Activated T-cell treated with anti-CD3 and anti-CD28 coated beads for 24 hours (primary cell): ENCODE data around the gene ZNF775.
"Not testable (repeated sequence)": the region's sequence is repeated elsewhere in the genome, so short reads cannot be mapped to it uniquely, and the experiment has no call there.

Source experiments
- DNase-seq: peaks from one replicate; pipeline ENCODE4 v3.0.0-alpha.2; 2020; ENCODE audit warnings: low read depth

Gene ZNF775

DNA sequence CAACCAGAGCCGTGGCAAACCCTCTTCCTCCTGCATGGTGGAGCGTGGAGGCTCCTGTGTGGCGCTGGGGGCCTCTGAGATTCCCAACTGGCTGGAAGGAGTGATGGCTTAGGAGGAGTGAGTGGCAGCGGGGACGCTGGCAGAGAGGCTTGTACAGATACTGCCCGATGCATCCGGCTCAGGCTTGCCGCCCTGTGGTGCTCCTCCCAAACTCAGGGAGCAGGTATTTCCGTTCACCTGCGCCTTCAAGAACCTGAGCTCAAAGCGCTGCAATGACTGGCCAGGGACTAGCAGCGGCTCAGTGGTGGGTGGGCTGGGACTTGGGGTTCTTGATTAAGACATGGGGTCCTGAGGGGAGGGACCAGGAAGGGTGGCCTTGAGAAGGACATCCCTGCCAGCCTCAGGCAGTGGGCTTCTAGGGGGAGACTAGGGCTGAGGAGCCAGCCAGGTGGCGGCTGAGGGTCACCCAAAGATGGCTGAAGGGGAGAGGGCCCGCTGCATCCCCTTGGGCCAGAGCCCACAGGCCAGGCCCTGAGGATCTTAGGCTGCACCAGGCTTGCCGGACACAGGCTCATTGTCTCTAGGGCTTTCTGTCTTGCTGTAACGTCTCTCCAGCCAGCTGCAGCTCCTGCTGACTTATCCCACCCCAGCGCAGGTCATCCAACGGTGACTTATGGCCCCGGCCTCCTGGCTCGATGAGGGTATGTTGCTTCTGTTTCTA is 3.2 kb downstream of the ZNF775 start:
- DNase-seq = no peak

DNA sequence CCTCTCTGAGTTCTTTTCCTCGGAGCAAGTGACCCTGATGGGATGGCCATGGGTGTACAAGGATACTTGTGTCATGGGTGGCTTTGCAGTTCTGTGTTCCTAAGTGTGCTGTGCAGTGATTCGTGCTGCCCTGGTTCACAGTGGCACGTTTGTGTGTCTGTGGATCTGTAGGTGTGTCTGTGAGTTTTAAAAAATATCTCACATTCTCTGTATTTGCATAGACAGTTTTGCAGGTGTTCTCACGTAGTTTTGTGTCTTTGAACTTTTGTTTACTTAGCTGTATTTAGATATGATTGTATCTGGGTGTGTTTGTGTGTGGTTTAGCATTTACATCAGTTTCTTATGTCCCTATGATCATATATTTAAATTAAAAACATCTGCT is 3.7 kb downstream of the ZNF775 start:
- no peak for DNase-seq

GRCh38 chr7:150383710-150384397 is 4.7 kb downstream of the ZNF775 start:
- no peak for DNase-seq

DNA sequence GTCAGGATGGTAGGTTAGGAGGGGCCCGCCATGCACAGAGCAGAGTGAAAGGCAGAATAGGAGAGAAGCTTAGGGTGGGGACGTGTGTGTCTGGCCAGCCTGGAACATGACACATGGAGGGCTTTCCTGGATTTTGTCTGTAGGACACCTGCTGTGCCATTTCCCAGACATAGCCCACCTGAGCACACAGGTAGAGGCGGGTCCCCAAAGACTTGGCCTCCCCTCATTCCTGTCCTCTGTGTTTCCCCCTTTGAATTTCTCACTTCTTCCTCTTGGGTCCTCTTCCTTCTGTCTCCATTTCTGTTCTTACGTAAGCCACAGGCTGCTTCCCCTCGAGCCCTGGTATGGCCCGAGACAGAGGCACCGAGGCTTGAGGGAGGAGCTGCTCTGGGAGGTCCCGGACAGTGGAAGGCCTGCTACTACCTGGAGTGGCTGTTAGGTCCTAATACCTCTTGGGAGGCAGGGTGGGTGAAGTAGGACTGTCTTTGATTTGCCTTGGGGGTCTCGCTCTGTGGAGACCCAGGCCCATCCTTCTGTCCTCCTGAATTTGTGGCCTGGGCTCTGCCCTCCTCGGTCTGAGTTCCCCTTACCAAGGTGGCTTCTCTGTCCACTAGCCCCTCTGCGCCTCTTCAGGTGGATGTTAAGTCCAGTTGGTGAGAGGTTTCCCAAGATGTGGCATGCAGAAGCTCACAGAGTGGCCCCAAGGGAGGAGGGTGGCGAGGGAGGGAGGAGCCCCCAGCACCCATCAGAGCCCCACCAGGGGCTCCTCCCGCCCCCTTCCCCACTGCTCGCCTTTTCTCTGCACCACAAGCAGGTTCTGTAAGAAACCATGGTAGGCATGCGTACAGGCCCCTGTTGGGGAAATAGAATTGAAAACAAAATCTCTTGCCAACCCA is 5.5 kb downstream of the ZNF775 start:
- no peak for DNase-seq

GRCh38 chr7:150385302-150385723 is 6.2 kb downstream of the ZNF775 start:
- no peak for DNase-seq

DNA sequence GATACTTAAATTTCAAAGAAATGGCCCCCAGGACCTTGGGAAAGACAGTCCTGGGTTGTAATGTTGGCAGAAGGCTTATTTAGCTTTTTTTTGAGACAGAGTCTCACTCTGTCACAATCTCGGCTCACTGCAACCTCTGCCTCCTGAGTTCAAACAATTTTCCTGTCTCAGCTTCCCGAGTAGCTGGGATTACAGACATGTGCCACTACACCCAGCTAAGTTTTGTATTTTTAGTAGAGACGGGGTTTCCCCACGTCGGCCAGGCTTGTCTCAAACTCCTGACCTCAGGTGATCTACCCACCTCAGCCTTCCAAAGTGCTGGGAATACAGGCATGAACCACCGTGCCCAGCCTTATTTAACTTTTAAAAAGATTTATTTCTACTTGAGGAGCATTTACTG is 6.8 kb downstream of the ZNF775 start:
- not testable (repeated sequence) for DNase-seq

DNA sequence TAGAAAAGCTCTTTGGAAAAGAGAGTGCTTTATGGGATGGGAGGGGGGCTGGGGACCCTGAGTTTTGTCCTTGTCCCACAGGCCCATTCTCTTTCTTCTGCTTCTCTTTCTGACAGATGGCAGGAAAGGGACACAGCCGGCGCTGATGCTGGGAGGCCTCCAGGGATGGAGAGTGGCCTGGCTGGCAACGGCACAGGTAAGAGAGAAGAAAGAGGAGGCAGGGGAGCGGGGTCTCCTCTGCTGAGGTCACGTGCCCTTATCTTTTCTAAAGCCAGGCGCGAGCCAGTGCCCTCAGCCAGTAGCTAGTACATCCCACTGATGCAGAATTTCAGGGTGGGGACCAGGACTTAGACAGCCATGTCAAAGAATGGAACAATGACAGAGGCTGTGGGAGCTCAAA is 9.2 kb downstream of the ZNF775 start:
- no peak for DNase-seq

GRCh38 chr7:150388709-150389531 is 9.8 kb downstream of the ZNF775 start:
- no peak for DNase-seq

- DNase-seq = no peak
Observed at GRCh38 chr7:150389532-150389816, 10.3 kb downstream of the ZNF775 start.

DNA sequence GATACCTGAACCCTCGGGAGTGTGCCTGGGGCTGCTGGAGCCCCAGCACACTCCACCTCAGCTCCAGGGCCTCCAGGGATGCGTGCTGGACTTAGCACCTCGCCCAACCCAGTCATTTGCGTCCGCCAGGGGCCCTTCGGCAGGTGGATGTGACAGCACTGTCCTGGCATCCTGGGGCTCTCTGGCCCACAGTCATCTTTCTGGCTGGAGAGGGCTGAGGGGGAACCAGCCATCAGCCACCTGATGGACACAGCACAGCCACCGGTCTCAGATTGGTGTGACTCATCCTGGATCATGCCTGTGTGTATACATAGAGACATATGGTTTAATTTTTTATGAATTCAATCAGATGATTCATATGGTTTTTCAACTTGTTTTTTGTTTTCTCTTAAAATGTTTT is 11.1 kb downstream of the ZNF775 start:
- no peak for DNase-seq

- no peak for DNase-seq
Observed at GRCh38 chr7:150393325-150393724, 14.2 kb downstream of the ZNF775 start.

- no peak for DNase-seq
Observed at GRCh38 chr7:150396426-150396825, 17.3 kb downstream of the ZNF775 start.

- DNase-seq = no peak
Observed at GRCh38 chr7:150396851-150397260, 17.7 kb downstream of the ZNF775 start.

DNA sequence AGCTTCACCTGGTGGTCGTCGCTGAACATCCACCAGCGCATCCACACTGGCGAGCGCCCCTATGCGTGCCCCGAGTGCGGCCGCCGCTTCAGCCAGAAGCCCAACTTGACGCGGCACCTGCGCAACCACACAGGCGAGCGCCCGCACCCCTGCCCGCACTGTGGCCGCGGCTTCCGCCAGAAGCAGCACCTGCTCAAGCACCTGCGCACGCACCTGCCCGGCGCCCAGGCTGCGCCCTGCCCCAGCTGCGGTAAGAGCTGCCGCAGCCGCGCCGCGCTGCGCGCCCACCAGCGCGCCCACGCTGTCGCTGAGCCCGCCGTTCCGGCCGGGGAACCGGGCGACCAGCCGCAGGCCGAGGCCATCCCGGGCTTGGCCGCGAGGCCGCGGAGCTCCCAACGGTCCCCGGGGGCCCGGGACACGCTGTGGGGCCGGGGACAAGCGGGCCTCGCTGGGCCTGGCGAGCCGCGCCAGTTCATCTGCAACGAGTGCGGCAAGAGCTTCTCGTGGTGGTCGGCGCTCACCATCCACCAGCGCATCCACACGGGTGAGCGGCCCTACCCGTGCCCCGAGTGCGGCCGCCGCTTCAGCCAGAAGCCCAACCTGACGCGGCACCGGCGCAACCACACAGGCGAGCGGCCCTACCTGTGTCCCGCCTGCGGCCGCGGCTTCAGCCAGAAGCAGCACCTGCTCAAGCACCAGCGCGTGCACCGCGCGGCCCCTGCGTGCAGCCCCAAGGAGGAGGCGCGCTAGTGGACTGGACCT is 18.4 kb downstream of the ZNF775 start:
- DNase-seq = no peak

GRCh38 chr7:150398108-150398964 is 19.2 kb downstream of the ZNF775 start:
- no peak for DNase-seq

- no peak for DNase-seq
Observed at GRCh38 chr7:150398965-150399320, 19.8 kb downstream of the ZNF775 start.

- no peak for DNase-seq
Observed at GRCh38 chr7:150399421-150400007, 20.4 kb downstream of the ZNF775 start.

GRCh38 chr7:150400008-150400787 is 21.1 kb downstream of the ZNF775 start:
- no peak for DNase-seq

DNA sequence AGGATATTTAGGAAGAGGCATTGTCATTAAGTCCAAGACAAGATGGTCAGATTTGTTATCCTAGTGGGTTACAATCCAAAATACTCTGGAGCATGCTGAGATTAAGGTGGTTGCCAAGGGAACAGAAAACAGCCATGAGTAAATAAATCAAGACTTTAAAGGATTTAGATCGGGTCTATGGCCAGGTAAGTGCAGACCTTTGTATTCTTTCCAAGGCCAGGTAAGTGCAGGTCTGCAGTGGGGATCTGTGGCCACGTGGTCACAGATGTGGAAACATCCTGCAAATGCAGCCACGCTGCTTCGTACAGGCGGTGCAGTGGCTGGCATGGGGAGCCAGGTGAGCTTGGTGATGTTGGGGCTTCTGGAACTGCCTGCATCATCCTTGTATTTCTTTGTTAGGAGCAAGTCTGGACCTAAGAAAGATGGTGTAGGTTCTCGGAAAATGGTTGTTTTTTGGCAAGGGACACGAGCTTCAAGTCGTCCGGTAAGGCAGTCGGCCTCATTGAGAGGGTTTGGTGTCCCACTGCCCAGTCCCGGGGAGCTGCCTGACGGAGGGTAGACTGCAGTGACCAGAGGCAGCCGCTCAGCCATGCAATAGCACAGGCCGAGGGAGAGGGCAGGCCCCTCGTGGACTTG is 21.8 kb downstream of the ZNF775 start:
- DNase-seq = no peak
